HUES64 (cell line): Measurements from ENCODE around the gene TM9SF2.
A peak's percentile ranks its signal among the peaks of the same experiment; 100 is the strongest.

Source experiments
- H3K27ac ChIP-seq: 2 replicates; pipeline ENCODE4 v1.7.0; 2013; ENCODE audit warnings: low read depth, low read length, inconsistent platforms
- H3K27me3 ChIP-seq: 2 replicates; pipeline ENCODE4 v1.6.1; 2013; ENCODE audit warnings: mild to moderate bottlenecking, low read length; ENCODE audit not compliant: insufficient read depth
- H3K36me3 ChIP-seq: 2 replicates; pipeline ENCODE4 v1.6.1; 2013; ENCODE audit warnings: mild to moderate bottlenecking, low read length; ENCODE audit not compliant: insufficient read depth
- H3K4me1 ChIP-seq: 2 replicates; pipeline ENCODE4 v1.6.1; 2013; ENCODE audit warnings: mild to moderate bottlenecking, low read length, moderate library complexity; ENCODE audit not compliant: insufficient read depth
- H3K4me3 ChIP-seq: 2 replicates; pipeline ENCODE4 v1.5.1; 2013; ENCODE audit warnings: mild to moderate bottlenecking, low read length, moderate library complexity
- H3K9ac ChIP-seq: 2 replicates; pipeline ENCODE4 v1.6.1; 2013; ENCODE audit warnings: mild to moderate bottlenecking, low read depth, low read length
- H3K9me3 ChIP-seq: 2 replicates; pipeline ENCODE4 v1.6.1; 2013; ENCODE audit warnings: low read depth, low read length; ENCODE audit not compliant: insufficient read depth
- WGBS: fragments of 150-250, 120-280 bp; methylation state at CpG from one replicate; pipeline ENCODE4 v1.1.7; 2013; ENCODE audit warnings: missing lambda C conversion rate; 5-methylcytosine and 5-hydroxymethylcytosine counted together

TM9SF2 gene

GRCh38 chr13:99585609-99586008, 84.3 kb downstream of the TM9SF2 start:
- Histone ChIP-seq H3K9me3 (no peaks in the 10 kb centered on the region), H3K27me3 (no peaks in the 10 kb centered on the region), H3K4me1 (no peaks in the 10 kb centered on the region), H3K4me3 (no peak overlapping the region), H3K36me3 (no peaks in the 10 kb centered on the region), H3K9ac (no peak overlapping the region), H3K27ac (no peak overlapping the region)
- WGBS = 100% methylated on average over 1 of the region's 3 CpGs

DNA sequence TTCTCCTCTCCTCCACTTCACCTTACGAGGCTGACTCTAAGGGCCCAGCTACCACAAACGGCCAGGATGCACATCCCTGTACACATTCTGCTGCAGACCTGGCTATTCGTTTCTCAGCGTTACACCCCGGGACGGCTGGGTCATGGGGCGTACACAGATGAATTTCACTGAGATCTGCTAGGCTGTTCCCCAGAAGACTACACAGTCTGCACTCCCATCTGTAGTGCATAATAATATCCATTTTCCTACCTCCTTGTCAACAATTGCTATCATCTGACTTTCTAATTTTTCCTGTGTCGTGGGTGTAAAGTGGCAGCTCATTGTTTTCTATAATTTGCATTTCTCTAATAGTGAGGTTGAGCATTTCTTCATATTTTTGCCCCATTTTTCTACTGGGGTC, 85.7 kb downstream of the TM9SF2 start:
- no peaks in the 10 kb centered on the region for H3K4me1 ChIP-seq
- no peaks in the 10 kb centered on the region for H3K27me3 ChIP-seq
- no peaks in the 10 kb centered on the region for H3K9me3 ChIP-seq
- 95% methylated on average over 8 of the region's 8 CpGs for WGBS
- no peaks in the 10 kb centered on the region for H3K36me3 ChIP-seq
- no peak overlapping the region for H3K27ac ChIP-seq
- H3K4me3 ChIP-seq = no peak overlapping the region
- no peak overlapping the region for H3K9ac ChIP-seq

GRCh38 chr13:99587893-99588606, 86.8 kb downstream of the TM9SF2 start:
- Histone ChIP-seq H3K27ac (no peak overlapping the region), H3K36me3 (no peaks in the 10 kb centered on the region), H3K4me1 (no peaks in the 10 kb centered on the region), H3K4me3 (no peak overlapping the region), H3K9me3 (no peaks in the 10 kb centered on the region), H3K27me3 (no peaks in the 10 kb centered on the region), H3K9ac (no peak overlapping the region)
- WGBS = 95% methylated on average over 4 of the region's 4 CpGs

DNA sequence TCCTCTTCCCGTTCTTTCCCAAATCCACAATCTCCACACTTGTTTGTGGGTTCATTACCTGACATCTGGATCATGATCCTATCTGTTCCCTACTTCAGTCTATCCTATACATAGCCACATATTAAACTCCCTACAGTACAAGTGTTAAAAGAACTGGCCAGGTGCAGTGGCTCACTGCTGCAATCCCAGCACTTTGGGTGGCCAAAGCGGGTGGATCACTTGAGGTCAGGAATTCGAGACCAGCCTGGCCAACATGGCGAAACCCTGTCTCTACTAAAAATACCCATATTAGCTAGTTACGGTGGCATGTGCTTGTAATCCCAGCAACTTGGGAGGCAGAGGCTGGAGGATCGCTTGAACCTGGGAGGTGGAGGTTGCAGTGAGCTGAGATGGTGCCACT, 88.3 kb downstream of the TM9SF2 start:
- Histone ChIP-seq H3K9ac (no peak overlapping the region), H3K9me3 (no peaks in the 10 kb centered on the region), H3K36me3 (no peaks in the 10 kb centered on the region), H3K4me1 (no peaks in the 10 kb centered on the region), H3K4me3 (no peak overlapping the region), H3K27ac (no peak overlapping the region), H3K27me3 (no peaks in the 10 kb centered on the region)
- 95% methylated on average over 6 of the region's 6 CpGs for WGBS

- no peaks in the 10 kb centered on the region for H3K4me1 ChIP-seq
- H3K36me3 ChIP-seq = no peaks in the 10 kb centered on the region
- no peaks in the 10 kb centered on the region for H3K9me3 ChIP-seq
- H3K4me3 ChIP-seq = no peak overlapping the region
- no peak overlapping the region for H3K27ac ChIP-seq
- H3K27me3 ChIP-seq = no peaks in the 10 kb centered on the region
- no peak overlapping the region for H3K9ac ChIP-seq
- 92% methylated on average over 3 of the region's 3 CpGs for WGBS
These were observed 89.3 kb downstream of the TM9SF2 start for GRCh38 chr13:99590519-99591011.

GRCh38 chr13:99596180-99596579, 94.9 kb downstream of the TM9SF2 start:
- Histone ChIP-seq H3K9me3 (no peaks in the 10 kb centered on the region), H3K4me1 (peaks cover 9% of the 10 kb centered on the region), H3K27ac (no peak overlapping the region), H3K9ac (no peak overlapping the region), H3K27me3 (no peaks in the 10 kb centered on the region), H3K4me3 (no peak overlapping the region), H3K36me3 (no peaks in the 10 kb centered on the region)
- WGBS = 84% methylated on average over 4 of the region's 5 CpGs

DNA sequence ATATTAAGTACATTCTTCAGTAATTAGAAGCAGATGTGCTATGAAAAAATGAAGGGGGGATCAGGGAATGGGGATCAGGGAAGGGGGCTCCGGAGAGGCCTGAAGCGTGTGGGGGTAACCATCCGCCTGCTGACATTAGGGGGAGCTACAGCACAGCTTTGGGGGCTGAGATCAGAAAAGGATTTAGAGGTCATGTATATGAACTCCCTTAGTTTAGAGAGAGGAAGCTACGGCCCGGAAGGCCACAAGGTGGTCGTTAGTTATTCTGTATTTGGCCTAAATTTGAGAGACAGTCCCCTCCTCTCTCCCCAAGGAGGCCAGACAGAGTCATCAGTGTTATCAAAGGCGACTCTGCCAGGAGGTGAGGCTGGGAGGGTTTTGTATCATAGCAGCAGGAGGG, 99.0 kb downstream of the TM9SF2 start:
- H3K4me1 ChIP-seq = peaks cover 11% of the 10 kb centered on the region
- H3K9ac ChIP-seq = no peak overlapping the region
- no peaks in the 10 kb centered on the region for H3K27me3 ChIP-seq
- H3K9me3 ChIP-seq = no peaks in the 10 kb centered on the region
- no peak overlapping the region for H3K4me3 ChIP-seq
- 35% methylated on average over 6 of the region's 7 CpGs for WGBS
- no peaks in the 10 kb centered on the region for H3K36me3 ChIP-seq
- H3K27ac ChIP-seq = no peak overlapping the region

DNA sequence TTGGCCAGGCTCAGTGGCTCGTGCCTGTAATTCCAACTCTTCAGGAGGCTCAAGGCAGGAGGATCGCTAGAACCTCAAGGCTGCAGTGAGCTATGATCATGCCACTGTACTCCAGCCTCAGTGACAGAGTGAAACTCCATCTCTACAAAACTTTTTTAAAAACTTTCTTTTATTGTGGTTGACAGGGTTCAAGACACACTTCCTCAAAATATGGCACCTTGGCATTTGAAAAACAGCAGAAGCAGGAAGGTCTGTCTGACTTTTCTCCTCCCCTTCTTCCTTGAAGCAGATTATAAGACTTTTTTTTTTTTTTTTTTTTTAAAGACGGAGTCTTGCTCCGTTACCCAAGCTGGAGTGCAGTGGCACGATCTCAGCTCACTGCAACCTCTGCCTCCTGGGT, 100.3 kb downstream of the TM9SF2 start:
- Histone ChIP-seq H3K4me3 (no peak overlapping the region), H3K9ac (no peak overlapping the region), H3K4me1 (peaks cover 11% of the 10 kb centered on the region), H3K27ac (no peak overlapping the region), H3K27me3 (no peaks in the 10 kb centered on the region), H3K9me3 (no peaks in the 10 kb centered on the region), H3K36me3 (no peaks in the 10 kb centered on the region)
- 81% methylated on average over 5 of the region's 5 CpGs for WGBS

GRCh38 chr13:99604636-99605035, 103.4 kb downstream of the TM9SF2 start:
- 93% methylated on average over 3 of the region's 3 CpGs for WGBS
- Histone ChIP-seq H3K27me3 (no peaks in the 10 kb centered on the region), H3K4me1 (peaks cover 11% of the 10 kb centered on the region), H3K36me3 (no peaks in the 10 kb centered on the region), H3K4me3 (no peak overlapping the region), H3K27ac (no peak overlapping the region), H3K9ac (no peak overlapping the region), H3K9me3 (no peaks in the 10 kb centered on the region)

- WGBS = 36% methylated on average over 18 of the region's 18 CpGs
- H3K27ac ChIP-seq = no peak overlapping the region
These were observed 104.4 kb downstream of the TM9SF2 start for GRCh38 chr13:99605420-99606323.

GRCh38 chr13:99606324-99607066, 105.2 kb downstream of the TM9SF2 start, which contains the start of gene CLYBL:
TSS of gene CLYBL (plus strand) at chr13:99606690.
- Histone ChIP-seq H3K9me3 (no peaks in the 10 kb centered on the region), H3K36me3 (no peaks in the 10 kb centered on the region), H3K27ac (peak within 1 kb of the TSS; percentile 95), H3K4me1 (peaks cover 7% of the 10 kb centered on the region; the same call in 1 of the 2 replicates), H3K4me3 (peak within 1 kb of the TSS; percentile 88), H3K9ac (peak within 1 kb of the TSS; percentile 91), H3K27me3 (no peaks in the 10 kb centered on the region)
- WGBS = under 1% methylated on average over 64 of the region's 73 CpGs

More at GRCh38 chr13:99605420-99606323, 104.4 kb downstream of the TM9SF2 start:
- Histone ChIP-seq H3K36me3 (no peaks in the 10 kb centered on the region), H3K4me1 (peaks cover 10% of the 10 kb centered on the region), H3K4me3 (peak overlapping the region; percentile 54), H3K27me3 (no peaks in the 10 kb centered on the region), H3K9me3 (no peaks in the 10 kb centered on the region), H3K9ac (no peak overlapping the region)
